Neutrophil (primary cell): Measurements from ENCODE around the gene ARHGEF25.

Experiments used
- H3K27ac ChIP-seq: fragments of 200-600 bp; sonication (generic); 2 replicates; pipeline ENCODE4 v1.5.1; 2016; ENCODE audit warnings: mild to moderate bottlenecking, moderate library complexity
- H3K27me3 ChIP-seq: fragments of 200-600 bp; sonication (generic); 2 replicates; pipeline ENCODE4 v1.6.0; 2016; ENCODE audit warnings: mild to moderate bottlenecking
- H3K36me3 ChIP-seq: fragments of 200-600 bp; sonication (generic); 2 replicates; pipeline ENCODE4 v1.5.1; 2017
- H3K4me1 ChIP-seq, 2 experiments: fragments of 200-600 bp in 1 of 2; sonication (generic) in 1 of 2; 1 replicate in 1 of 2; 2 replicates in 1 of 2; pipeline versions ENCODE4 v1.5.1 to v1.6.1; 2013 to 2016; ENCODE audit warnings: low read depth in 1 of 2, low read length in 1 of 2, mild to moderate bottlenecking in 1 of 2, moderate library complexity in 1 of 2; ENCODE audit not compliant: control insufficient read depth in 1 of 2, insufficient read depth in 1 of 2
- H3K4me3 ChIP-seq, 2 experiments: fragments of 200-600 bp in 1 of 2; sonication (generic) in 1 of 2; 1 replicate in 1 of 2; 2 replicates in 1 of 2; pipeline ENCODE4 v1.5.1; 2013 to 2016; ENCODE audit warnings: low read depth in 1 of 2, low read length in 1 of 2, mild to moderate bottlenecking in 1 of 2, moderate library complexity in 1 of 2
- H3K9me3 ChIP-seq: fragments of 200-600 bp; sonication (generic); 2 replicates; pipeline ENCODE4 v1.5.1; 2016
- TF ChIP-seq, protein P1 (sequence below): fragments of 200-600 bp; sonication (generic); IDR thresholded peaks from 2 replicates; pipeline ENCODE4 v1.5.1; 2016; ENCODE audit warnings: antibody characterized with exemption

Gene ARHGEF25

DNA sequence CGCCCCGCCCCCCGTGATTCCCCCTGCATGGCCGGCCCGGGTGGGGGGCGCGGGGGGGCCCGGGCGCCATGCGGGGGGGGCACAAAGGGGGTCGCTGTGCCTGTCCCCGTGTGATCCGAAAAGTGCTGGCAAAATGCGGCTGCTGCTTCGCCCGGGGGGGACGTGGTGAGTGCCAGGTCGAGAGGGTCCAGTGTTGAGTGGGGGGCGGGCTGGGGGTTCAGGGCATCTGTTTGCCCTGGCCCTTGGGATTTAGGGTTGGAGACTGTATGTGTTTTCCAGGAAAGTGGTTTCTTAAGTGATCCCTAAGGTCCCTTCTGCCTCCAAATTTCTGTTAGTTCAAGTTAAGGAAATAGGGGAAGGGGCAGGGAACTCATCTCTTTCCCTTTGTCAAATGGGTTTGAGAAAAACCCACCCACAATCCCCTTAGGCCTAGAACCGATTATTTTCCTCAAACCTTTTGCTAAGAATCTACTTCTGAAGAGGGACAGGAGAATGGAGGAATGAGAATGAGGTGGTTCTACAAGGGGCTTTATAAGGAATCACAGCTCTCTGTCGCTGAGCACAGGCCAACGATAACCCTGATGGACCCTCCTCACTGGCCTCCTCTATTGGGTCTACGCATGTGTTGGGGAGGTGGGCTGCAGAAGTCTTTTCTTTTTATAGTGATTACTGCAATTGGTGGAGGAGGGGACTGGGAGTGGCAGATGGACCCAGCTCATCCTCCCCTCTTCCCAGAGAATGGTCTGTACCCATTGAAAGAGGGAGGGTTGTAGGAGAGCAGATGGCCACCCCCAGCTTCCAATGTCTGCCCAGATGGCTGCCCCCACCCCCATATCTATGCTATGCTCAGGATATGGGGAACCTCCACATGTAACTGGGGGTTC, 834 bp downstream of the ARHGEF25 start:
- TF ChIP-seq, protein P1, sequence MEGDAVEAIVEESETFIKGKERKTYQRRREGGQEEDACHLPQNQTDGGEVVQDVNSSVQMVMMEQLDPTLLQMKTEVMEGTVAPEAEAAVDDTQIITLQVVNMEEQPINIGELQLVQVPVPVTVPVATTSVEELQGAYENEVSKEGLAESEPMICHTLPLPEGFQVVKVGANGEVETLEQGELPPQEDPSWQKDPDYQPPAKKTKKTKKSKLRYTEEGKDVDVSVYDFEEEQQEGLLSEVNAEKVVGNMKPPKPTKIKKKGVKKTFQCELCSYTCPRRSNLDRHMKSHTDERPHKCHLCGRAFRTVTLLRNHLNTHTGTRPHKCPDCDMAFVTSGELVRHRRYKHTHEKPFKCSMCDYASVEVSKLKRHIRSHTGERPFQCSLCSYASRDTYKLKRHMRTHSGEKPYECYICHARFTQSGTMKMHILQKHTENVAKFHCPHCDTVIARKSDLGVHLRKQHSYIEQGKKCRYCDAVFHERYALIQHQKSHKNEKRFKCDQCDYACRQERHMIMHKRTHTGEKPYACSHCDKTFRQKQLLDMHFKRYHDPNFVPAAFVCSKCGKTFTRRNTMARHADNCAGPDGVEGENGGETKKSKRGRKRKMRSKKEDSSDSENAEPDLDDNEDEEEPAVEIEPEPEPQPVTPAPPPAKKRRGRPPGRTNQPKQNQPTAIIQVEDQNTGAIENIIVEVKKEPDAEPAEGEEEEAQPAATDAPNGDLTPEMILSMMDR: no peak
- Histone ChIP-seq H3K4me3 (no peak overlapping the region), H3K27ac (no peak overlapping the region), H3K27me3 (peaks cover 100% of the 10 kb centered on the region), H3K4me1 (peaks cover 0 to 12% of the 10 kb centered on the region in 2 experiments), H3K9me3 (no peaks in the 10 kb centered on the region), H3K36me3 (no peaks in the 10 kb centered on the region)

DNA sequence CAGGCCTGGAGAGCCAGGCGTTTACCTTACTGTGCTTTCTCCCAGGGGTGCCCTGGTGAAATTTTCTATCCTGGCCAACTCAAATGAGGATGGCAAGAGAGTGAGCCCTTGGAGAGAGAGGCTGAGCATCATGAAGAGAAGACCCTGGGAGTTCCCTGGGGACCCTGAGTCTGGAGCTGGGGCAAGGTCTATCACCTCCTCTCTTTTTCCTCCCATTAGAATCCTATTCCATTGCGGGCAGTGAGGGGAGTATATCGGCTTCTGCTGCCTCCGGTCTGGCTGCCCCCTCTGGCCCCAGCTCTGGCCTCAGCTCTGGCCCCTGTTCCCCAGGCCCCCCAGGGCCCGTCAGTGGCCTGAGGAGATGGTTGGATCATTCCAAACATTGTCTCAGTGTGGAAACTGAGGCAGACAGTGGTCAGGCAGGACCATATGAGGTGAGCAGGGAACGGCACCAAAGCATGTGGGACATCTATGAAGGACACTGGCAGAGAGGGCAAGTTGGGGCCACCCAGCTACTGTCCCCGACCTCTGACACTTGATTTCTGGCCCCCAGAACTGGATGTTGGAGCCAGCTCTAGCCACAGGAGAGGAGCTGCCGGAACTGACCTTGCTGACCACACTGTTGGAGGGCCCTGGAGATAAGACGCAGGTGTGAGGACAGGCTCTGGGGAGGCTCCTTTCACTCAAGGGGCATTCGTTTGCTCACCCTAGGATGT, 1.6 kb downstream of the ARHGEF25 start:
- Histone ChIP-seq H3K4me1 (peaks cover 0 to 12% of the 10 kb centered on the region in 2 experiments), H3K9me3 (no peaks in the 10 kb centered on the region), H3K27me3 (peaks cover 100% of the 10 kb centered on the region), H3K27ac (no peak overlapping the region), H3K4me3 (no peak overlapping the region), H3K36me3 (no peaks in the 10 kb centered on the region)
- TF ChIP-seq, protein P1: no peak

DNA sequence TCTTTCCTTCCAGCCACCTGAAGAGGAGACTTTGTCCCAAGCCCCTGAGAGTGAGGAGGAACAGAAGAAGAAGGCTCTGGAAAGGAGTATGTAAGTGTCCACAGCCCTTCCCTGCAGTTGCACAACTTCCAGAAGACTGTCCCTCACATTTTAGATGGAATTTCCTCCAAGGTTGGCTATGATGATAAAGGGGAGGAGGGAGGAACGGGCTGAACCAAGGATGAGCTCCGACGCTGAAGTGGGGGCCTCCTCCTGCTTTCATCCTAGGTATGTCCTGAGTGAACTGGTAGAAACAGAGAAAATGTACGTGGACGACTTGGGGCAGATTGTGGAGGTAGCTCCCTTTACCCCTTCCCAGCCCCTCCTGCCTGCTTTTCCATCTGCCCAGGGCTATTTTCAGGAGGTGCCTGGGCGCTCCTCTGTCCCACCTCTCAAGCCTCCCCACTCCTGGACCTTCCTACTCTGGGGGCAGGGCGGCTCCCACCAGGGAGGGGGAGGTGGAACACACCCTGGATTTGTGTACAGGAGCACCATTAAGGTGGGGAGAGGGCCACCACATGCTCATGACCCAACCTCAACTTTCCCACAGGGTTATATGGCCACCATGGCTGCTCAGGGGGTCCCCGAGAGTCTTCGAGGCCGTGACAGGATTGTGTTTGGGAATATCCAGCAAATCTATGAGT, 2.3 kb downstream of the ARHGEF25 start:
- no peaks in the 10 kb centered on the region for H3K9me3 ChIP-seq
- peaks cover 0 to 12% of the 10 kb centered on the region in 2 experiments for H3K4me1 ChIP-seq
- TF ChIP-seq, protein P1: no peak
- peaks cover 100% of the 10 kb centered on the region for H3K27me3 ChIP-seq
- no peak overlapping the region for H3K4me3 ChIP-seq
- H3K27ac ChIP-seq: no peak overlapping the region
- H3K36me3 ChIP-seq: no peaks in the 10 kb centered on the region

DNA sequence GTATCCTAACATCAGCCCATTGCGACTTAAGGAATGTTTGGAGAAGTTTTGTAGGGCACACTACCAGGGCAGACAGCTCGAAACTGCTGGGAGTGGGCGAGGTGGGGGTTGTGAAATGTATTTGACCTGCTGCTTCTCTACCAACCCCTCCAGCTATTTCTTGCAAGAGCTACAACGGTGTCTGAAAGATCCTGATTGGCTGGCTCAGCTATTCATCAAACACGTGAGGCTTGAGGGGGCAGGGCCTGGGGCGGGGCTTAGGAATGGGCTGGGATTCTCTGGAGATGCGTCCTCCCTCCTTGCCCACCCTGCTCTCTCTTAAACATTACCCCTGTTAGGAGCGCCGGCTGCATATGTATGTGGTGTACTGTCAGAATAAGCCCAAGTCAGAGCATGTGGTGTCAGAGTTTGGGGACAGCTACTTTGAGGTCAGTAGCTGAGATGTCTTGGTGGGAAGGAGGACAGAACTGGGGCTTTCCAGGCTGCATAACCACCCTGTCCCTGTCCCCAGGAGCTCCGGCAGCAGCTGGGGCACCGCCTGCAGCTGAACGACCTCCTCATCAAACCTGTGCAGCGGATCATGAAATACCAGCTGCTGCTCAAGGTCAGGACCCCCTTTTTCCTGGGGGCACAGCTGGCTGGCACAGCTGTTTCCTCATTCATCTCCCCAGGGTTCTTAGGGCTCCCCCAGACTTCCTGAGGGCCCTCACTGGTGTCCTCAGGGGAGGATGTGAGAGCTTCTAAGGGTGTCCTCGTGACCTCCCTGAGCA, 3.1 kb downstream of the ARHGEF25 start:
- Histone ChIP-seq H3K36me3 (no peaks in the 10 kb centered on the region), H3K27ac (no peak overlapping the region), H3K9me3 (no peaks in the 10 kb centered on the region), H3K4me3 (no peak overlapping the region), H3K27me3 (peaks cover 100% of the 10 kb centered on the region), H3K4me1 (peaks cover 1 to 13% of the 10 kb centered on the region in 2 experiments)
- TF ChIP-seq, protein P1: no peak

DNA sequence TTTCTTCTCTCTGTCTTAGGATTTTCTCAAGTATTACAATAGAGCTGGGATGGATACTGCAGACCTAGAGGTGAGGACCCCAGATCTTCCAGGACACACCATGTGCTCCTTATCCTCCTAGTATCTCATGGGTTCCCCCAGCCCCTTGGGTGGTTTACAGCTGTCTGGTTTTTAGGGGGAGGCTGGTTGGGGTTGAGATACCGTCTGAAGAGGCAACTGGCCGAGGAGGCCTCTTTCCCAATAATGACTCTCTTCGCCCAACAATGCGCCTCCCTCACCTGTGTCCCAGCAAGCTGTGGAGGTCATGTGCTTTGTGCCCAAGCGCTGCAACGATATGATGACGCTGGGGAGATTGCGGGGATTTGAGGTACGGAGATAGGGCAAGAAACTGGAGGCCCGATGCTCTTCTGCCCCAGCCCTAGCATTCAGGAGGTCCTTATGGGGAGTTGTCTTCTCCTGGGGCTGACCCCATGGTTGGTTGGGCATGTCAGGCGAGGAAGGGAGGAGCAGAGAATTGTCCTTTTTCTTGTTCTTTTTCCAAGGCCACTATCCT, 3.8 kb downstream of the ARHGEF25 start:
- Histone ChIP-seq H3K27ac (no peak overlapping the region), H3K4me1 (peaks cover 3 to 19% of the 10 kb centered on the region in 2 experiments), H3K9me3 (no peaks in the 10 kb centered on the region), H3K36me3 (no peaks in the 10 kb centered on the region), H3K4me3 (no peak overlapping the region), H3K27me3 (peaks cover 100% of the 10 kb centered on the region)
- TF ChIP-seq, protein P1: no peak
